ENCODE measurements around the gene USP22. TPM values are rescaled to one million over a fixed set of nuclear protein-coding genes. Genes with fewer than 3 reads are reported as not detected.

Gene USP22
- total and polyA plus RNA-seq, 2 of the 13 experiments (the other 11 are each of a cell fraction or from before 2014, with no cell fraction given): 98.0 to 130 TPM

DNA sequence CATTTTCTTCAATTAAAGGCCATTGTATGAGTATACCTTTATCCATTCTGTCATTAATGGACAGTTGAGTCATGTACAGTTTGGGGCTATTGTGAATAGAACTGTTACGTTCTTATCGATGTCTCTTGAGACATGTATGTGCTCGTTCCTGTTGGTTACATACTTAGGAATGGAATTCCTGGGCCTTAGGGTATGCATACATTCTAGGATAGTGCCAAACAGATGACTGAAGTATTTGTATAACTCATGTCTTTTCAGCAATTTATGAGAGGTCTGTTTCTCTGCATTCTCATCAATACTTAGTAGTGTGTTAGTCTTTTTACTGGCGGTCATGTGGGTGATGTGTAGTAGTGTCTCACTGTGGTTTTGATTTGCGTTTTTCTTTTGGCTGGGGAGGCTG, 81.2 kb downstream of the USP22 start (continued):
- TF ChIP-seq, protein P1, sequence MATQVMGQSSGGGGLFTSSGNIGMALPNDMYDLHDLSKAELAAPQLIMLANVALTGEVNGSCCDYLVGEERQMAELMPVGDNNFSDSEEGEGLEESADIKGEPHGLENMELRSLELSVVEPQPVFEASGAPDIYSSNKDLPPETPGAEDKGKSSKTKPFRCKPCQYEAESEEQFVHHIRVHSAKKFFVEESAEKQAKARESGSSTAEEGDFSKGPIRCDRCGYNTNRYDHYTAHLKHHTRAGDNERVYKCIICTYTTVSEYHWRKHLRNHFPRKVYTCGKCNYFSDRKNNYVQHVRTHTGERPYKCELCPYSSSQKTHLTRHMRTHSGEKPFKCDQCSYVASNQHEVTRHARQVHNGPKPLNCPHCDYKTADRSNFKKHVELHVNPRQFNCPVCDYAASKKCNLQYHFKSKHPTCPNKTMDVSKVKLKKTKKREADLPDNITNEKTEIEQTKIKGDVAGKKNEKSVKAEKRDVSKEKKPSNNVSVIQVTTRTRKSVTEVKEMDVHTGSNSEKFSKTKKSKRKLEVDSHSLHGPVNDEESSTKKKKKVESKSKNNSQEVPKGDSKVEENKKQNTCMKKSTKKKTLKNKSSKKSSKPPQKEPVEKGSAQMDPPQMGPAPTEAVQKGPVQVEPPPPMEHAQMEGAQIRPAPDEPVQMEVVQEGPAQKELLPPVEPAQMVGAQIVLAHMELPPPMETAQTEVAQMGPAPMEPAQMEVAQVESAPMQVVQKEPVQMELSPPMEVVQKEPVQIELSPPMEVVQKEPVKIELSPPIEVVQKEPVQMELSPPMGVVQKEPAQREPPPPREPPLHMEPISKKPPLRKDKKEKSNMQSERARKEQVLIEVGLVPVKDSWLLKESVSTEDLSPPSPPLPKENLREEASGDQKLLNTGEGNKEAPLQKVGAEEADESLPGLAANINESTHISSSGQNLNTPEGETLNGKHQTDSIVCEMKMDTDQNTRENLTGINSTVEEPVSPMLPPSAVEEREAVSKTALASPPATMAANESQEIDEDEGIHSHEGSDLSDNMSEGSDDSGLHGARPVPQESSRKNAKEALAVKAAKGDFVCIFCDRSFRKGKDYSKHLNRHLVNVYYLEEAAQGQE (IDR thresholded peaks at IDR 0.05; ENCODE audit: borderline replicate concordance in 1 of 2, low read depth in 1 of 2, low read length in 2 of 2): no peak
- TF ChIP-seq, protein P2, sequence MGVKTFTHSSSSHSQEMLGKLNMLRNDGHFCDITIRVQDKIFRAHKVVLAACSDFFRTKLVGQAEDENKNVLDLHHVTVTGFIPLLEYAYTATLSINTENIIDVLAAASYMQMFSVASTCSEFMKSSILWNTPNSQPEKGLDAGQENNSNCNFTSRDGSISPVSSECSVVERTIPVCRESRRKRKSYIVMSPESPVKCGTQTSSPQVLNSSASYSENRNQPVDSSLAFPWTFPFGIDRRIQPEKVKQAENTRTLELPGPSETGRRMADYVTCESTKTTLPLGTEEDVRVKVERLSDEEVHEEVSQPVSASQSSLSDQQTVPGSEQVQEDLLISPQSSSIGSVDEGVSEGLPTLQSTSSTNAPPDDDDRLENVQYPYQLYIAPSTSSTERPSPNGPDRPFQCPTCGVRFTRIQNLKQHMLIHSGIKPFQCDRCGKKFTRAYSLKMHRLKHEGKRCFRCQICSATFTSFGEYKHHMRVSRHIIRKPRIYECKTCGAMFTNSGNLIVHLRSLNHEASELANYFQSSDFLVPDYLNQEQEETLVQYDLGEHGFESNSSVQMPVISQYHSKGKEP (CRISPR knock-in tag; IDR thresholded peaks at IDR 0.05): no peak
- TF ChIP-seq TP53 (CRISPR knock-in tag; conservative IDR thresholded peaks at IDR 0.05) (no peak), ZNF790 (CRISPR knock-in tag; IDR thresholded peaks at IDR 0.05; ENCODE audit: borderline replicate concordance) (no peak)

DNA sequence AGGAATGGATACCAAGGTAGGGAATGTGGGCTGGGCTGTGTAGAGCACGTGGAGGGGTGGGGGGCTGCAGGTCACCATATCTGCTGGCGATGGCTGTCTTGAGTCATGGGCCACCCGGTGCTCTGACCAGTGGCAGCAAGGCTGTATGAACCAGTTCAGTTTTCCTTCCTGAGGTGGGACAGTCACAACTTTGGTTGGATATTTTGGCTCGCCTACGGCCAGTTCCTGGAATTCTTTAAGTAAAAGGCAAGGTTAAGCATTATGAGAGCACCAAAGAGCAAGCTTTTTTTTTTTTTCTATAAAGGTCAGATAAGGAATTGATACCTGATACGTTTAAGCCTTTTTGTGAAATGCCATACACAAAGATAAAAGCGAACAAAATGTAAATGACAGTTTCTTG, 81.9 kb downstream of the USP22 start:
- no peak for ATAC-seq
- H3K9me3 ChIP-seq (ENCODE audit: low read length): no peaks in the 10 kb centered on the region
- DNase-seq (ENCODE audit: low spot score): no peak
- no peak overlapping the region for H3K9ac ChIP-seq (ENCODE audit: insufficient read depth, low read depth, low read length)
- no peaks in the 10 kb centered on the region for H3K79me2 ChIP-seq (ENCODE audit: insufficient read depth, low read length)
- peaks cover 3 to 31% of the 10 kb centered on the region in 2 experiments for H3K36me3 ChIP-seq (replicated peaks in 1 of 2; ENCODE audit: control insufficient read depth in 1 of 2, insufficient read depth in 2 of 2, low read length in 2 of 2)
- in situ Hi-C loops (cut with HindIII; ENCODE audit: extremely low pct_ligation_motif_present, low pct_unique_long_range_greater_than_20kb) (no loop called here), intact Hi-C loops (cut with micrococcal nuclease; ENCODE audit: unreplicated experiment) (no loop called here)
- no peak overlapping the region for H2AFZ ChIP-seq (ENCODE audit: low read length)
- no peaks in the 10 kb centered on the region for H3K27me3 ChIP-seq (ENCODE audit: control insufficient read depth in 1 of 2, insufficient read depth in 2 of 2, low read length in 2 of 2)
- no peak overlapping the region for H3K4me3 ChIP-seq (replicated peaks in 1 of 3; ENCODE audit: insufficient read depth in 1 of 3, low read depth in 2 of 3, low read length in 3 of 3)
- FAIRE-seq: no peak
- no peaks in the 10 kb centered on the region for H3K4me1 ChIP-seq (ENCODE audit: insufficient read depth, low read length)
- no TSS peak for BruUV-seq (replicated peaks)
- H4K20me1 ChIP-seq (ENCODE audit: insufficient read depth, low read length): no peaks in the 10 kb centered on the region; the same call in 1 of the 2 replicates
- CTCF ChIA-PET (ENCODE audit: low intra/inter-chr PET ratio, low total read pairs): no interaction called here
- no peak overlapping the region for H3K27ac ChIP-seq (ENCODE audit: extremely low read length, insufficient read depth, low read length)
- POLR2A ChIA-PET: no interaction called here
- 69% methylated on average over 7 of the region's 7 CpGs for WGBS (ENCODE audit: low lambda C conversion rate)
- H3K4me2 ChIP-seq (ENCODE audit: low read depth, low read length): no peak overlapping the region
- TF ChIP-seq, protein P3, sequence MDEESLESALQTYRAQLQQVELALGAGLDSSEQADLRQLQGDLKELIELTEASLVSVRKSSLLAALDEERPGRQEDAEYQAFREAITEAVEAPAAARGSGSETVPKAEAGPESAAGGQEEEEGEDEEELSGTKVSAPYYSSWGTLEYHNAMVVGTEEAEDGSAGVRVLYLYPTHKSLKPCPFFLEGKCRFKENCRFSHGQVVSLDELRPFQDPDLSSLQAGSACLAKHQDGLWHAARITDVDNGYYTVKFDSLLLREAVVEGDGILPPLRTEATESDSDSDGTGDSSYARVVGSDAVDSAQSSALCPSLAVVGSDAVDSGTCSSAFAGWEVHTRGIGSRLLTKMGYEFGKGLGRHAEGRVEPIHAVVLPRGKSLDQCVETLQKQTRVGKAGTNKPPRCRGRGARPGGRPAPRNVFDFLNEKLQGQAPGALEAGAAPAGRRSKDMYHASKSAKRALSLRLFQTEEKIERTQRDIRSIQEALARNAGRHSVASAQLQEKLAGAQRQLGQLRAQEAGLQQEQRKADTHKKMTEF (CRISPR knock-in tag; IDR thresholded peaks at IDR 0.05): no peak
- TF ChIP-seq PPARG (CRISPR knock-in tag; conservative IDR thresholded peaks at IDR 0.05): no peak
- no peak for TF ChIP-seq TSC22D2 (CRISPR knock-in tag; IDR thresholded peaks at IDR 0.05; ENCODE audit: borderline replicate concordance)
- TF ChIP-seq CENPT (CRISPR knock-in tag; IDR thresholded peaks at IDR 0.05; ENCODE audit: low read depth): no peak
- TF ChIP-seq TEAD3 (CRISPR knock-in tag; optimal IDR thresholded peaks at IDR 0.05; ENCODE audit: borderline replicate concordance): no peak
- TF ChIP-seq MEF2D (CRISPR knock-in tag; IDR thresholded peaks at IDR 0.05): no peak
- no peak for TF ChIP-seq ZNF879 (CRISPR knock-in tag; IDR thresholded peaks at IDR 0.05)
- no peak for TF ChIP-seq ZNF557 (CRISPR knock-in tag; IDR thresholded peaks at IDR 0.05)
- TF ChIP-seq ZMYM4 (CRISPR knock-in tag; IDR thresholded peaks at IDR 0.05): no peak
- no peak for TF ChIP-seq ZC3H13 (CRISPR knock-in tag; IDR thresholded peaks at IDR 0.05)
- TF ChIP-seq SSRP1 (CRISPR knock-in tag; IDR thresholded peaks at IDR 0.05): no peak
- no peak for TF ChIP-seq ZIK1 (CRISPR knock-in tag; IDR thresholded peaks at IDR 0.05; ENCODE audit: borderline replicate concordance, low read depth)
- no peak for TF ChIP-seq RELA (CRISPR knock-in tag; IDR thresholded peaks at IDR 0.05)
- TF ChIP-seq MAZ (IDR thresholded peaks at IDR 0.05; ENCODE audit: borderline replicate concordance, low read depth, low read length): no peak
- no peak for TF ChIP-seq MAZ (CRISPR knock-in tag; IDR thresholded peaks at IDR 0.05; ENCODE audit: low read depth)
- no peak for TF ChIP-seq XBP1 (CRISPR knock-in tag; IDR thresholded peaks at IDR 0.05)
